ENCODE data around the gene FAM107B.

Gene FAM107B

GRCh38 chr10:14489522-14490177 is 285.0 kb downstream of the FAM107B start:
- Histone ChIP-seq H3K4me3 (ENCODE audit: low read depth in 1 of 2, low read length in 1 of 2) (no peak overlapping the region), H3K36me3 (no peaks in the 10 kb centered on the region), H3K9me3 (no peaks in the 10 kb centered on the region), H3K27ac (no peak overlapping the region), H3K4me1 (ENCODE audit: control insufficient read depth in 1 of 2, insufficient read depth in 1 of 2, low read depth in 1 of 2, low read length in 1 of 2) (peaks cover 4 to 5% of the 10 kb centered on the region in 2 experiments), H3K27me3 (peaks cover 59% of the 10 kb centered on the region)
- TF ChIP-seq, protein P1, sequence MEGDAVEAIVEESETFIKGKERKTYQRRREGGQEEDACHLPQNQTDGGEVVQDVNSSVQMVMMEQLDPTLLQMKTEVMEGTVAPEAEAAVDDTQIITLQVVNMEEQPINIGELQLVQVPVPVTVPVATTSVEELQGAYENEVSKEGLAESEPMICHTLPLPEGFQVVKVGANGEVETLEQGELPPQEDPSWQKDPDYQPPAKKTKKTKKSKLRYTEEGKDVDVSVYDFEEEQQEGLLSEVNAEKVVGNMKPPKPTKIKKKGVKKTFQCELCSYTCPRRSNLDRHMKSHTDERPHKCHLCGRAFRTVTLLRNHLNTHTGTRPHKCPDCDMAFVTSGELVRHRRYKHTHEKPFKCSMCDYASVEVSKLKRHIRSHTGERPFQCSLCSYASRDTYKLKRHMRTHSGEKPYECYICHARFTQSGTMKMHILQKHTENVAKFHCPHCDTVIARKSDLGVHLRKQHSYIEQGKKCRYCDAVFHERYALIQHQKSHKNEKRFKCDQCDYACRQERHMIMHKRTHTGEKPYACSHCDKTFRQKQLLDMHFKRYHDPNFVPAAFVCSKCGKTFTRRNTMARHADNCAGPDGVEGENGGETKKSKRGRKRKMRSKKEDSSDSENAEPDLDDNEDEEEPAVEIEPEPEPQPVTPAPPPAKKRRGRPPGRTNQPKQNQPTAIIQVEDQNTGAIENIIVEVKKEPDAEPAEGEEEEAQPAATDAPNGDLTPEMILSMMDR (IDR thresholded peaks at IDR 0.05) = no peak

DNA sequence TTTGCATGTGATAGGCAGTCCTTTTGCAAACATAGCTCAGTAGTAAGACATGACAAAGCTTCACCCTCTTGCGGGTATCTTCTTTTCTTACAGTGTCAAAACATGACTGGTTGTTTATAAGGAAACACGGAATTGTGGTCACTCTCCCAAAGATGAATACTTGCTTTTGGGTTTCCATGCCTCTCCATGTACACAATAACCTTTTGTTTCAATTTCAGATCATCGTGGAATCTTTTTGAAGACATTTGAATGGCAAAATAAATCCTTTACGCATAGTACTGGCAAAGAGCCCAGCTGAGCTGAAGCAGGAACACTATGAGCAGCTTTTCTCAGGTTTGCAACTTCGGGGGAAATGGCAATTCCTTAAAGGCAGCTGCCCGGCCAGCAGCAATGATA is 287.2 kb downstream of the FAM107B start:
- Histone ChIP-seq H3K27ac (no peak overlapping the region), H3K4me1 (ENCODE audit: control insufficient read depth in 1 of 2, insufficient read depth in 1 of 2, low read depth in 1 of 2, low read length in 1 of 2) (peaks cover 4 to 5% of the 10 kb centered on the region in 2 experiments)
- TF ChIP-seq, protein P1 (IDR thresholded peaks at IDR 0.05) = no peak

DNA sequence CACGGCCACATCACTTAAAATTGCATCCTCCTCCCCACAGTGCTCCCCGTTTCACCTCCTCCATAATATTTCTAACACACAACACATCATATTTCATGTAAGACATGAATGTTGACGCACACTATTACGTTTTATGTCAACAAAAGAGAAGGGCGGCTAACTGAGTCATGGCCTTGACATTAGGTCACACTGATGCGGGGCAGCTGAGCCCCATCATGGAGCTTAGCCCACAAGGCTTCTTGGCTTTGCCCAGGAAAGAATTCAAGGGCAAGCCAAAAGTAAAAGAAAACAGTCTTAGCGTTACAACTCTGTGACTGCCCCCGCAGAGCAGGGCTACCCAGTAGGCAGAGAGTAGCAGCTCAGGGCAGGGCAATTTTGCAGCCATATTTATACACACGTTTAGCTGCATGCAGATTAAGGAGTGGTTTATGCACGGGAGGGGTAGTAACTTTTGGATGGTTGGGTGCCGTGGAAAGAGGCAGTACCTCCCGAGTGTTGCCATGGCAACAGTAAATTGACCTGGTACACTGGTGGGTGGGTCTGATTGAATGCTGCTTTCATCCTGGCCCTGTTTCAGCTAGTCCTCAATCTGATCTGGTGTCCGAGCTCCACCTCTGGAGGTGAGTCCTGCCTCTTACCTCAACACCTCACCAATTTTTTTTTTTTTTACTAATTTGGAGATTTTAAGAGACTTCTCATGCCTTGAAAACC is 287.8 kb downstream of the FAM107B start:
- Histone ChIP-seq H3K27ac (no peak overlapping the region), H3K4me3 (ENCODE audit: low read depth in 1 of 2, low read length in 1 of 2) (no peak overlapping the region)
- TF ChIP-seq, protein P1 (IDR thresholded peaks at IDR 0.05) = no peak

More for the DNA sequence above, 287.2 kb downstream of the FAM107B start:
- no peaks in the 10 kb centered on the region for H3K9me3 ChIP-seq
- H3K27me3 ChIP-seq = peaks cover 80% of the 10 kb centered on the region
- no peak overlapping the region for H3K4me3 ChIP-seq (ENCODE audit: low read depth in 1 of 2, low read length in 1 of 2)
- H3K36me3 ChIP-seq = no peaks in the 10 kb centered on the region

GRCh38 chr10:14485986-14486385 is 288.7 kb downstream of the FAM107B start:
- Histone ChIP-seq H3K27me3 (peaks cover 83% of the 10 kb centered on the region), H3K27ac (no peak overlapping the region), H3K9me3 (no peaks in the 10 kb centered on the region), H3K4me1 (ENCODE audit: control insufficient read depth in 1 of 2, insufficient read depth in 1 of 2, low read depth in 1 of 2, low read length in 1 of 2) (no peaks in the 10 kb centered on the region), H3K36me3 (no peaks in the 10 kb centered on the region), H3K4me3 (ENCODE audit: low read depth in 1 of 2, low read length in 1 of 2) (no peak overlapping the region)
- TF ChIP-seq, protein P1 (IDR thresholded peaks at IDR 0.05) = no peak

More for the DNA sequence above, 287.8 kb downstream of the FAM107B start:
- Histone ChIP-seq H3K36me3 (no peaks in the 10 kb centered on the region), H3K4me1 (ENCODE audit: control insufficient read depth in 1 of 2, insufficient read depth in 1 of 2, low read depth in 1 of 2, low read length in 1 of 2) (peaks cover 4% of the 10 kb centered on the region in 2 experiments), H3K9me3 (no peaks in the 10 kb centered on the region), H3K27me3 (peaks cover 83% of the 10 kb centered on the region)

- Histone ChIP-seq H3K27ac (no peak overlapping the region), H3K9me3 (no peaks in the 10 kb centered on the region), H3K4me1 (ENCODE audit: control insufficient read depth in 1 of 2, insufficient read depth in 1 of 2, low read depth in 1 of 2, low read length in 1 of 2) (no peaks in the 10 kb centered on the region), H3K27me3 (peaks cover 78% of the 10 kb centered on the region), H3K36me3 (no peaks in the 10 kb centered on the region), H3K4me3 (ENCODE audit: low read depth in 1 of 2, low read length in 1 of 2) (no peak overlapping the region)
- TF ChIP-seq, protein P1 (IDR thresholded peaks at IDR 0.05) = no peak
Observed at GRCh38 chr10:14483417-14483816, 291.3 kb downstream of the FAM107B start.
